ENCODE data around the gene SURF6.

DNA sequence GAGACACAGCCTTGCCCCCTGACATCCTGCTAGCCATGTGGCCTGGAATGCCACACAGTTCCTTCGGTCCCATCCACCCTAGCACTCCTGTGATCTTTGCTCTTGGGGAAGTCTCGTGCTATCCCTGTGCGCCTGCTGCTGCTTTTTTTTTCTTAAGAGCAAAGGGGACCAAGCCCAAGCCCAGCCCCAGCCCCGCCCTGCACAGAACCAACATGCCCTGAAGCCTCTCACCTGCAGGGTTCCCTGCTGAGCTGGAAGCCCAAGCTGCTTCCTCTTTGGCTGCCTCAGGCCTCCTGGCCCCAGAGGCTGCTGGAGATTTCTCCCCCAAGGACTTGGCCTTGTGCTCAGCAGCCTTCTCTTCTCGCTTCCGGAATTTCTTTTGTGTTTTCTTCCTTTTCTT, 1.8 kb downstream of the SURF6 start:
- TF ChIP-seq, protein P1, sequence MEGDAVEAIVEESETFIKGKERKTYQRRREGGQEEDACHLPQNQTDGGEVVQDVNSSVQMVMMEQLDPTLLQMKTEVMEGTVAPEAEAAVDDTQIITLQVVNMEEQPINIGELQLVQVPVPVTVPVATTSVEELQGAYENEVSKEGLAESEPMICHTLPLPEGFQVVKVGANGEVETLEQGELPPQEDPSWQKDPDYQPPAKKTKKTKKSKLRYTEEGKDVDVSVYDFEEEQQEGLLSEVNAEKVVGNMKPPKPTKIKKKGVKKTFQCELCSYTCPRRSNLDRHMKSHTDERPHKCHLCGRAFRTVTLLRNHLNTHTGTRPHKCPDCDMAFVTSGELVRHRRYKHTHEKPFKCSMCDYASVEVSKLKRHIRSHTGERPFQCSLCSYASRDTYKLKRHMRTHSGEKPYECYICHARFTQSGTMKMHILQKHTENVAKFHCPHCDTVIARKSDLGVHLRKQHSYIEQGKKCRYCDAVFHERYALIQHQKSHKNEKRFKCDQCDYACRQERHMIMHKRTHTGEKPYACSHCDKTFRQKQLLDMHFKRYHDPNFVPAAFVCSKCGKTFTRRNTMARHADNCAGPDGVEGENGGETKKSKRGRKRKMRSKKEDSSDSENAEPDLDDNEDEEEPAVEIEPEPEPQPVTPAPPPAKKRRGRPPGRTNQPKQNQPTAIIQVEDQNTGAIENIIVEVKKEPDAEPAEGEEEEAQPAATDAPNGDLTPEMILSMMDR (conservative IDR thresholded peaks at IDR 0.05): no peak
- no peak for TF ChIP-seq EZH2 (IDR thresholded peaks at IDR 0.05; ENCODE audit: low read depth)
